PC-9 (cell line): ENCODE data around the gene CFAP61. TPM values are rescaled to one million over a fixed set of nuclear protein-coding genes. Genes with fewer than 3 reads are reported as not detected.

Experiments
- BruUV-seq: library from RNA; stranded (reverse); fragments of 400-500 nt; replicated peaks from 2 replicates; lab custom pipeline; 2021; lab: Mats Ljungman, UMichigan
- CTCF ChIA-PET: fragments of 300-600 bp; sonication (Branson Sonifier 250); formaldehyde crosslinking; loops from one replicate; lab custom pipeline; 2022; ENCODE audit warnings: antibody characterized with exemption; lab: Charles Lee
- POLR2A ChIA-PET: fragments of 300-600 bp; sonication (Branson Sonifier 250); formaldehyde crosslinking; loops from one replicate; lab custom pipeline; 2022; ENCODE audit warnings: antibody characterized with exemption; ENCODE audit not compliant: unreplicated experiment; lab: Charles Lee
- DNase-seq, 2 experiments: peaks; one replicate each; pipeline versions ENCODE4 v3.0.0 to v3.0.0-alpha.2; 2015 to 2022; ENCODE audit warnings: mixed read lengths in 1 of 2
- H2AFZ ChIP-seq: fragments of 200-600 bp; sonication (generic); 2 replicates; pipeline ENCODE4 v1.8.1; 2017; ENCODE audit warnings: antibody characterized with exemption
- H3F3A ChIP-seq: fragments of 200-600 bp; sonication (generic); 2 replicates; pipeline ENCODE4 v1.8.1; 2017; ENCODE audit warnings: antibody characterized with exemption, mild to moderate bottlenecking, low read depth; ENCODE audit not compliant: insufficient read depth
- H3K27ac ChIP-seq: fragments of 200-600 bp; sonication (generic); 2 replicates; pipeline ENCODE4 v1.6.1; 2016; ENCODE audit warnings: mixed run types
- H3K27me3 ChIP-seq: fragments of 200-600 bp; sonication (generic); 2 replicates; pipeline ENCODE4 v1.6.1; 2016; ENCODE audit warnings: low read depth, mixed run types; ENCODE audit not compliant: insufficient read depth
- H3K36me3 ChIP-seq: fragments of 200-600 bp; sonication (generic); 2 replicates; pipeline ENCODE4 v1.6.1; 2016; ENCODE audit warnings: low read depth, mixed run types
- H3K4me1 ChIP-seq: fragments of 200-600 bp; sonication (generic); replicated peaks from 2 replicates; pipeline ENCODE4 v1.6.1; 2016; ENCODE audit warnings: mixed run types; ENCODE audit not compliant: insufficient read depth
- H3K4me2 ChIP-seq: fragments of 200-600 bp; sonication (generic); 2 replicates; pipeline ENCODE4 v1.6.1; 2017; ENCODE audit warnings: mixed run types
- H3K4me3 ChIP-seq: fragments of 200-600 bp; sonication (generic); 2 replicates; pipeline ENCODE4 v1.6.1; 2016; ENCODE audit warnings: mixed run types
- H3K79me2 ChIP-seq: fragments of 200-600 bp; sonication (generic); 2 replicates; pipeline ENCODE4 v1.6.1; 2017; ENCODE audit warnings: low read depth, mixed run types
- H3K9me2 ChIP-seq: fragments of 200-600 bp; sonication (generic); 2 replicates; pipeline ENCODE4 v1.8.1; 2017; ENCODE audit warnings: mild to moderate bottlenecking; ENCODE audit not compliant: insufficient read depth
- H3K9me3 ChIP-seq: fragments of 200-600 bp; sonication (generic); 2 replicates; pipeline ENCODE4 v1.8.1; 2016; ENCODE audit warnings: low read depth; ENCODE audit not compliant: insufficient read depth
- H4K20me1 ChIP-seq: fragments of 200-600 bp; sonication (generic); 2 replicates; pipeline ENCODE4 v1.8.1; 2017; ENCODE audit not compliant: insufficient read depth
- CTCF ChIP-seq: fragments of 200-600 bp; sonication (generic); conservative IDR thresholded peaks from 2 replicates; pipeline ENCODE4 v1.6.1; 2017; ENCODE audit warnings: mixed run types, antibody characterized with exemption, mild to moderate bottlenecking, moderate library complexity
- EZH2 ChIP-seq: fragments of 200-600 bp; sonication (generic); IDR thresholded peaks from 2 replicates; pipeline ENCODE4 v1.8.0; 2017; ENCODE audit warnings: antibody characterized with exemption, low read depth
- intact Hi-C: fragments of 100-400 bp; cut with micrococcal nuclease; formaldehyde crosslinking; loops from one replicate; pipeline ENCODE4 v1.10.0; 2022; ENCODE audit not compliant: unreplicated experiment
- total RNA-seq: library from RNA; stranded (reverse); gene quantifications from 2 replicates; pipeline ENCODE4 v1.2.3, GENCODE V29; 2021

The CFAP61 gene
- total RNA-seq, 1 experiment from 2014 or later: 2.6 TPM

GRCh38 chr20:20143165-20143564, 90.8 kb downstream of the CFAP61 start:
- ChIA-PET POLR2A (no interaction called here), CTCF (no interaction called here)
- H2AFZ ChIP-seq: no peak overlapping the region
- H3K4me2 ChIP-seq: no peak overlapping the region
- no TSS peak for BruUV-seq
- H3K27ac ChIP-seq: no peak overlapping the region
- no peaks in the 10 kb centered on the region for H3K4me1 ChIP-seq
- H3K36me3 ChIP-seq: no peaks in the 10 kb centered on the region
- TF ChIP-seq EZH2 (no peak), CTCF (no peak)
- intact Hi-C loops: no loop called here
- H3K9me2 ChIP-seq: no peaks in the 10 kb centered on the region
- no peak for DNase-seq
- H3F3A ChIP-seq: no peaks in the 10 kb centered on the region
- no peaks in the 10 kb centered on the region for H4K20me1 ChIP-seq
- no peaks in the 10 kb centered on the region for H3K79me2 ChIP-seq
- H3K4me3 ChIP-seq: no peak overlapping the region
- H3K9me3 ChIP-seq: no peaks in the 10 kb centered on the region
- peaks cover 14% of the 10 kb centered on the region for H3K27me3 ChIP-seq

- Histone ChIP-seq H3K4me2 (no peak overlapping the region), H3K27me3 (peaks cover 14% of the 10 kb centered on the region), H3K4me1 (no peaks in the 10 kb centered on the region), H2AFZ (no peak overlapping the region), H3K9me3 (no peaks in the 10 kb centered on the region), H3K9me2 (no peaks in the 10 kb centered on the region), H3K27ac (no peak overlapping the region), H3K36me3 (no peaks in the 10 kb centered on the region), H3K4me3 (no peak overlapping the region), H3K79me2 (no peaks in the 10 kb centered on the region), H3F3A (no peaks in the 10 kb centered on the region), H4K20me1 (no peaks in the 10 kb centered on the region)
- intact Hi-C loops: no loop called here
- POLR2A ChIA-PET: no interaction called here
- CTCF ChIA-PET: no interaction called here
- no peak for DNase-seq
- BruUV-seq: no TSS peak
- TF ChIP-seq CTCF (no peak), EZH2 (no peak)
Observed at GRCh38 chr20:20143646-20144045, 91.3 kb downstream of the CFAP61 start.

- H3K4me3 ChIP-seq: no peak overlapping the region
- no peaks in the 10 kb centered on the region for H3K4me1 ChIP-seq
- peaks cover 4% of the 10 kb centered on the region for H3K27me3 ChIP-seq
- intact Hi-C loops: no loop called here
- no peaks in the 10 kb centered on the region for H3K79me2 ChIP-seq
- H4K20me1 ChIP-seq: no peaks in the 10 kb centered on the region
- POLR2A ChIA-PET: no interaction called here
- no peak for TF ChIP-seq CTCF
- TF ChIP-seq EZH2: no peak
- no peak overlapping the region for H2AFZ ChIP-seq
- no peaks in the 10 kb centered on the region for H3K9me2 ChIP-seq
- no TSS peak for BruUV-seq
- no peaks in the 10 kb centered on the region for H3K9me3 ChIP-seq
- DNase-seq: no peak
- H3K27ac ChIP-seq: no peak overlapping the region
- CTCF ChIA-PET: no interaction called here
- H3K4me2 ChIP-seq: no peak overlapping the region
- no peaks in the 10 kb centered on the region for H3K36me3 ChIP-seq
- H3F3A ChIP-seq: no peaks in the 10 kb centered on the region
Observed at GRCh38 chr20:20148779-20149178, 96.4 kb downstream of the CFAP61 start.
